ENCODE data around the gene CPN1.

GRCh38 chr10:100057948-100058347, 23.7 kb downstream of the CPN1 start:
- TF ChIP-seq CTCF (optimal IDR thresholded peaks at IDR 0.05 in 1 of 3, IDR thresholded peaks at IDR 0.05 in 1 of 3, conservative IDR thresholded peaks at IDR 0.05 in 1 of 3; ENCODE audit: extremely low read depth in 1 of 3, insufficient read depth in 2 of 3, low read length in 3 of 3) (no peak), EZH2 (IDR thresholded peaks at IDR 0.05; ENCODE audit: low read length) (no peak)

Measured in keratinocyte (primary cell).